BE2C (cell line): ENCODE results near the gene OPA3.
A peak's percentile ranks its signal among the peaks of the same experiment; 100 is the strongest.

Source experiments
- DNase-seq: peaks from one replicate; pipeline ENCODE4 v3.0.0-alpha.2; 2020
- H3K27me3 ChIP-seq: fragments of 250-450 bp; sonication (Bioruptor Pico); 2 replicates; pipeline ENCODE4 v1.5.1; 2020; ENCODE audit warnings: mild to moderate bottlenecking
- H3K36me3 ChIP-seq: fragments of 250-450 bp; sonication (Bioruptor Pico); 2 replicates; pipeline ENCODE4 v1.5.1; 2020; ENCODE audit warnings: mild to moderate bottlenecking
- H3K4me1 ChIP-seq: fragments of 250-450 bp; sonication (Bioruptor Pico); 2 replicates; pipeline ENCODE4 v1.5.1; 2020
- H3K4me3 ChIP-seq: 2 replicates; pipeline ENCODE4 v1.5.1; 2011; ENCODE audit warnings: low read depth, low read length
- H3K9me3 ChIP-seq: fragments of 250-450 bp; sonication (Bioruptor Pico); 2 replicates; pipeline ENCODE4 v1.5.1; 2020
- TF ChIP-seq, protein P1 (sequence below): IDR thresholded peaks from 2 replicates; pipeline ENCODE4 v1.5.1; 2012; ENCODE audit warnings: mild to moderate bottlenecking, low read depth, low read length

Gene OPA3

DNA sequence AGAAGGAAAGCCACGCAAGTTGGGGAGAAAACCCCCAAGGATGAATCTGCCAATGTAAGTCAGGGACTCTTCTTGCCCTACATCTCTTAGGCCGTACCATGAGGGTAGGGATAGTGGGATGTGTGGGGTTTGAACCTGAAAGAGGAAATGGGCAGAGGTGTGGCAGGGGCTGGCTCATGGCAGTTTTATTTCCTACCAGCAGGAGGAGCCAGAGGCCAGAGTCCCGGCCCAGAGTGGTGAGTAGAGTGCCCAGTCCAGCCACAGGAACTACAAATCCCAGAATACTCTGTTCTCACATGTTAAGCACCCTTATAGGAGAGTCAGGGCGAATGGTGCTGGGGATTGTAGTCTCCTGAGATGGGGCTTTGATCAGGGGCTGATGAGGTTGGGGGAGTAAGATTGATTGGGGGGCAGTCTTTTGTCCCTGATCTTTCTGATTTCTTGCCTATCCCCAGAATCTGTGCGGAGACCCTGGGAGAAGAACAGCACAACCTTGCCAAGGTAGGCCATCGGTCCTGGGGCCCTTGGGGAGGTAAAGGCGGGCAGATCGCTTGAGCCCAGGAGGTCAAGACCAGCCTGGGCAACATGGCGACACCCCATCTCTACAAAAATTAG, 60.9 kb downstream of the OPA3 start:
- H3K9me3 ChIP-seq, result no peaks in the 10 kb centered on the region
- peaks cover under 1% of the 10 kb centered on the region; the same call in 1 of the 2 replicates for H3K27me3 ChIP-seq
- DNase-seq, result peak; percentile 80
- H3K4me3 ChIP-seq, result no peak overlapping the region
- no peaks in the 10 kb centered on the region for H3K4me1 ChIP-seq
- H3K36me3 ChIP-seq, result peaks cover 19% of the 10 kb centered on the region
- TF ChIP-seq, protein P1, sequence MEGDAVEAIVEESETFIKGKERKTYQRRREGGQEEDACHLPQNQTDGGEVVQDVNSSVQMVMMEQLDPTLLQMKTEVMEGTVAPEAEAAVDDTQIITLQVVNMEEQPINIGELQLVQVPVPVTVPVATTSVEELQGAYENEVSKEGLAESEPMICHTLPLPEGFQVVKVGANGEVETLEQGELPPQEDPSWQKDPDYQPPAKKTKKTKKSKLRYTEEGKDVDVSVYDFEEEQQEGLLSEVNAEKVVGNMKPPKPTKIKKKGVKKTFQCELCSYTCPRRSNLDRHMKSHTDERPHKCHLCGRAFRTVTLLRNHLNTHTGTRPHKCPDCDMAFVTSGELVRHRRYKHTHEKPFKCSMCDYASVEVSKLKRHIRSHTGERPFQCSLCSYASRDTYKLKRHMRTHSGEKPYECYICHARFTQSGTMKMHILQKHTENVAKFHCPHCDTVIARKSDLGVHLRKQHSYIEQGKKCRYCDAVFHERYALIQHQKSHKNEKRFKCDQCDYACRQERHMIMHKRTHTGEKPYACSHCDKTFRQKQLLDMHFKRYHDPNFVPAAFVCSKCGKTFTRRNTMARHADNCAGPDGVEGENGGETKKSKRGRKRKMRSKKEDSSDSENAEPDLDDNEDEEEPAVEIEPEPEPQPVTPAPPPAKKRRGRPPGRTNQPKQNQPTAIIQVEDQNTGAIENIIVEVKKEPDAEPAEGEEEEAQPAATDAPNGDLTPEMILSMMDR, result peak; percentile 91

DNA sequence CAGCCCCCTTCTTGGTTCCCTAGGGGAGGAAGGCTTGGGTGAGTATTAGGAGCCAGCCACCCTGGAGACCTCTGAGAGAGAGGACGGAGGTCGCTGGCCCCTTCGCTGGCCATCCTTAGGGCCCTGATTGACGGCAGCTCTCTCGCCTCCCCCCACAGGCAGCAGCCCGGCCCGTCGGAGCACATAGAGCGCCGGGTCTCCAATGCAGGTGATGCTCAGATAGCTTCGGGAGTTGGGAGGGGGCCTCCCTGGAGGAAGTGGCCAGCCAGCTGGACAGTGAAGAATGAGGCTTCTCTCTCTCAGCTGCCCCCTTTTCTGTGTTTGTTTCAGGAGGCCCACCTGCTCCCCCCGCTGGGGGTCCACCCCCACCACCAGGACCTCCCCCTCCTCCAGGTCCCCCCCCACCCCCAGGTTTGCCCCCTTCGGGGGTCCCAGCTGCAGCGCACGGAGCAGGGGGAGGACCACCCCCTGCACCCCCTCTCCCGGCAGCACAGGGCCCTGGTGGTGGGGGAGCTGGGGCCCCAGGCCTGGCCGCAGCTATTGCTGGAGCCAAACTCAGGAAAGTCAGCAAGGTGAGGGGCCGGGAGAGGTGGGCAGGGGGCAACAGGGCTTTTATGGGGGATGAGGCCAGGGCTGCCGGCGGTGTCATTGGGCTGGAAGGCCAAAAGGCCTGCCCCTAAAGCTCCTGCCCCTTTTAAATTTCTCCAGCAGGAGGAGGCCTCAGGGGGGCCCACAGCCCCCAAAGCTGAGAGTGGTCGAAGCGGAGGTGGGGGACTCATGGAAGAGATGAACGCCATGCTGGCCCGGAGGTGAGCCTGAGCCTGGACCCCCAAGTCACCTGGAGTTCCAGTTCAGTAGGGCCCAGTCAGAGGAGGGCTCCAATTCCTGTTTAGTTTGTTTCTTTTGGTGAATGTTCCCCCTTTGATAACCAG, 62.3 kb downstream of the OPA3 start:
- Histone ChIP-seq H3K4me1 (no peaks in the 10 kb centered on the region), H3K4me3 (no peak overlapping the region), H3K36me3 (peaks cover 24% of the 10 kb centered on the region), H3K9me3 (no peaks in the 10 kb centered on the region), H3K27me3 (no peaks in the 10 kb centered on the region)
- TF ChIP-seq, protein P1, result no peak
- no peak for DNase-seq

DNA sequence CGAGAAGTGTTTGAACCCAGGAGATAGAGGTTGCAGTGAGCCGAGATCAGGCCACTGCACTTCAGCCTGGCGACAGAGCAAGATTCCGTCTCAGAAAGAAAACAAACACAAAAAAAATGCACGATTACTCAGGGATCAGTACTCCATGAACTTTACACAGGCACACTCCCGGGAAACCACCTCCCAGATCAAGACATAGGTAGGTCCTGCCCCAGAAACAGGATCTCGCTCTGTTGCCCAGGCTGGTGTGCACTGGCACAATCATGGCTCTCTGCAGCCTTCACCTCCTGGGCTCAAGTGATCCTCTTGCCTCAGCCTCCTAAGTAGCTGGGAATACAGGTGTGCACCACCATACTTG, 66.2 kb downstream of the OPA3 start:
- no peaks in the 10 kb centered on the region for H3K9me3 ChIP-seq
- DNase-seq, result no peak
- no peak overlapping the region for H3K4me3 ChIP-seq
- TF ChIP-seq, protein P1, result no peak
- peaks cover 17% of the 10 kb centered on the region; the same call in 1 of the 2 replicates for H3K36me3 ChIP-seq
- no peaks in the 10 kb centered on the region for H3K4me1 ChIP-seq
- H3K27me3 ChIP-seq, result no peaks in the 10 kb centered on the region

GRCh38 chr19:45517641-45518468, 66.7 kb downstream of the OPA3 start:
- Histone ChIP-seq H3K36me3 (peaks cover 17% of the 10 kb centered on the region; the same call in 1 of the 2 replicates), H3K4me1 (no peaks in the 10 kb centered on the region), H3K9me3 (no peaks in the 10 kb centered on the region), H3K27me3 (no peaks in the 10 kb centered on the region), H3K4me3 (no peak overlapping the region)
- TF ChIP-seq, protein P1, result no peak
- DNase-seq, result no peak

DNA sequence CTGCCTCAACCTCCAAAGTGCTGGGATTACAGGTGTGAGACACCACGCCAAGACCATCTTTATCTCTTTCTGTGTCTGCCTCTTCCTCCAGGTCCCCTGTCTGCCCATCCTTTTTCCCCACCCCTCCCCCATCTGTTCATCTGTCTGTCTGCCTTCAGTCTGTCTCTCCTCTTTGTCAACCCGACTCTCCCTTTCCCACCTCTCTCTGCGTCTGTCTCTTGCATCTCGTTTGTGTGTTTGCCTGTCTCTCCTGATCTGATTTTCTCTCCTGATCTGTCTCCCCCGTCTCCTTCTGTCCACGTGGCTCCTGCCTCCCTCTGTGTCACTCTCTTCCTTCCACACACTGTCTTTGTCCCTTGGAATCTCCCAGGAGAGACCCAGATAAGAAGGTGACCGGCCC, 67.4 kb downstream of the OPA3 start:
- DNase-seq, result no peak
- TF ChIP-seq, protein P1, result no peak
- no peaks in the 10 kb centered on the region for H3K9me3 ChIP-seq
- no peaks in the 10 kb centered on the region for H3K27me3 ChIP-seq
- H3K4me1 ChIP-seq, result no peaks in the 10 kb centered on the region
- peaks cover 17% of the 10 kb centered on the region; the same call in 1 of the 2 replicates for H3K36me3 ChIP-seq
- no peak overlapping the region for H3K4me3 ChIP-seq
